Measurements from ENCODE around the gene SERPINE2.

SERPINE2 gene

DNA sequence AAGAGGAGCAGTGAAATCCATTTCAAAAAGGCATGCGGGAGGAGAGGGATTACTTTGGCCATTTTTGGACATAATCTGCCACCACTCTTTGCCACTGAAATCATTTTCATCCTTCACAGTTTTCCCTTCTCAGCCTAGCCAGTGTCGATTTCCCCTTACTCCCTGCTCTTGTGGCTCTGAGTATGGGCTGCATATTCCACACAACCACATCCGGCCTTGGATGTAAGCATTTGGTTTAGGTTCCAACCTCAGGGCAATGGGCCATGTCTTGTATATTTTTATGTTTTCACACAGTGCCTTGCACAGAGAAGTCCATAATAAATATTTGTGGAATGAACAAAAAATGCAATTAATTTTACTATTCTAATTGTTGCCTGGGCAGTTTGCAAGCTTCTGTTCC lies 7.7 kb upstream of the SERPINE2 start:
- DNase-seq (ENCODE audit: low read depth) = no peak

DNA sequence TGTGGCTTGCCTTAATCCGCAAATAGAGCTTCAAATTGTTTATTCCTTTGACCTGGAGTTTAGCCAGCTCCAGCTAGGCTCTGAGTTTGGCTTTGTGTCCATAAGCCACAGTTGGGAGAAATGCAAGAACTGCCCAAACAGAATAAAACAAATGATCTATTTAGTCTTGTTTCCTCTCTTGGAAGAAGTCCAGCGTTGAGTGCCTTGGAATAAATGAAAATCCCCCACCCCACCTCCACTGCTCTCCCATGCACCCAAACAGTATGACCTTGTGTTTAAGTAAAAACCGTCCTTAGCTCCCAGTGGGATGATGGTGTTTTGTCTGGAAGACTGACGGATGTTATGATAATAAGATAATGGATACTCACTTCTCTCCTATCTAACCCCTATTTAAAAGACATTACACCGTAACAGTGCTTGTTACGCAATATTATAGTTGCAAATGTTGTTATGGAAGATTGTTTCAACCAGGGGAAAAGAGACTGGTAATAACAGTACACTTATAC lies 3.2 kb upstream of the SERPINE2 start:
- DNase-seq (ENCODE audit: low read depth) = no peak

DNA sequence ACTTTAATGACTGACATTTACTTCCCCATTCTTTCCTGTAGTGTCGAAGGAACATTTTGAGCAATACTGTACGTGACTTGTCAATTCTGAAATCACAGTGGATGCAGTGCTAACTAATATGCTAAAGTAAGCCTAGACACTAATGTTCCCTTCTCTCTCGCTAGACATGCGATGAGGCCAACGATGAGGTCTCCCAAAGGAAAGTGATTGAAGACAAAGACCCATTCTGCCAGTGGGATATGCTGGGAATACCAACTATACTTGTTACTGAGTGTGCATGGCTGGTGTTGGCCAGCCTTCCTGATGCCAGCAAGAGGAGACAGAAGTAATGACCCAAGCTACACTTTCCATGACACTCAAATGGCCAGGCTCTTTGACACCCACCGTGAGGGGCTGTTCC lies 2.5 kb upstream of the SERPINE2 start:
- no peak for DNase-seq (ENCODE audit: low read depth)

DNA sequence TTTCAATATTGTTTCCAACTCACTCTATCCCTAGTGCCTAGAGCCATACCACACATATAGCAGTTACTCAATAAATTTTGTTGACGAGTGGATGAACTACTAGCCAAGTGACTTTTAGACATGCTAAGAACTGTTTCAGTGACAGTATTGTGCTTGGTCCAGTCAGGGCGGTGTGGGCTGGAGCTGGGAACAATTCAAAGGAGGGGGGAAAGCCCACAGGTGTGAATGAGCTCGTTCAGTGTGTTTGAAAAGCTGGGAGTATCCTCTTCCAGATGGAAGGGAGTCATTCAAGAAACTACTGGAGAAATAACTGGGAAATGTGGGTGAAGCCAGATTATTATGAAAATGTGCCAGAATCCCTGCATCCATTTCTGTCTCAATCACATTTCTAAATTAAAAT lies 1.7 kb upstream of the SERPINE2 start:
- DNase-seq (ENCODE audit: low read depth) = no peak

DNA sequence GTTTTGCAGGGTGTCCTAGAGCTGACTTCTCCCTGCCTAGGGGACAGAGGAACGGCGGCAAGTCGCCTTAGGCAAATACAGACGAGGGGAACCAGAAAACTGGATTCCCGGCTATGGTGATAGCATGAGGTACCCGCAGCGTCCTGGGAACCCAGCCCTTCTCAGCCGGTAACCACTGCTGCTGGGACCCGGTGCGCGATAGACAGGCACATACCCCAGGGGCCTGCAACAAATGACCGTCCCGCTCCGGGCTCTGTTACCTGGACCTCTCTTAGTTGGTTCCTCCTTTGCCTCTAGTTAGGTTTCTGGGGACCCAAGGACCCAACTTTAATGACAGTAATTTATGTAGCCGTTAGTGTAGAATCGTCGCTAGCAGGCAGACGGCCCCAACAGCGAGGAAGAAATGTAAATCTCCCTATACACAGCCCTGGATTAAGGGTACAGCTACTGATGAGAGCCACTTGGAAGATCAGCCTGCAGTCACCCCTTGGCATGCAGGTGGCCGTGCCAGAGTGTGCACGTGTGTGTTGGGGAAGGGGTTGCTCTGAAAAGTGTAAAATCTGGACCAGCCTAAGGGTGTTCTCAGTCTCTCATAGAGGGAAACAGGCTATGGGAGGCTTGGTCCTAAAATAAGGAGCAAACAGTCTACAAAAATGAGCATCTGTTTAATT lies 819 bp upstream of the SERPINE2 start:
- DNase-seq (ENCODE audit: low read depth) = no peak

DNA sequence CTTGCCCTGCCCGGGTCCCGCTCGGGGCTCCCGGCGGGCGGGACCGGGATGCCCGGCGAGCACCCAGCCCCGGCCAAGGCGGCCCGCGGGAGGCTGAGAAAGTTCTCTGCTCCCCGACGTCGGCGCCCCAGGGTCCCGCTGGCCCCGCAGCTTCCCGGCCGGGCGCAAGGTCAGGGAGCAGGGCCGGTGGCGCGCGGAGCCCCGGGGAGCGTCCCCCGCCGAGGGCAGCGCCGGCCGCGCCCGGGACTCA lies 331 bp downstream of the SERPINE2 start:
- DNase-seq (ENCODE audit: low read depth) = no peak

DNA sequence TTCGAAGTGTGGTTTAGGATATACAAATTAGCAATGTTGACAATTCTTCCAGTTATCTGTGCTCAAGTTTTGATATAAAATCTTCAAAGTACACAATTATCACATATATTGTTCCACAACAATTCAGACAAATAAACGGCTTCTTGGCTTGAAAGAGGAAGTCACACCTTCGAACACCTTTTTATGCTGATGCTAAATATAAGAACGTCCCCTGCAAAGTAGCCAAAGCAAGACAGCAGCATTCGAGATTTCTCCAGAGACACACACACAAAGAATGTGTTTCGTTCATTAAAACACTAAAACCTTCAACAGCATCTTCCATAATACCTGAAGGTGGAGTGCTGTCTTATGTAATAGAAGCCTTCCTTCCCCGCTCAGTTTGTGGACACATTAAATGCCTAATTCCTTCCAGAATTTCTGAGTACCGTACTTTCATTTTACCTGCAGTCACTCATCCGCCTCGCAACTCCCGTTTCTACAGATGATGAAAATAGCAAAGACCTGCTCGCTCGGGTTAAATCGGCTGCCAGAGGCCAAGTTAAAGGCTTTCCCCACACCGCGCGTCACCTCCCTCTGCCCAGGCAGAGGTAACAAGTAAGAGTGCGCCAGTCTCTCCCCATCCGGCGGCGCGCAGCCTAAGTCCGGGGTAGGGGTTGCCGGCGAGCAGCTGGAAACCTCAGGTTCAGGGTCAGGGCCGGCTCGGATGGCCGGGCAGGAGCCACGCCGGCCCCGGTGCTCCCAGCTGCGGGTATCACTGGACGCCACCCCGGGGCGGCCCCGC lies 847 bp downstream of the SERPINE2 start:
- DNase-seq (ENCODE audit: low read depth) = peak; percentile 30

DNA sequence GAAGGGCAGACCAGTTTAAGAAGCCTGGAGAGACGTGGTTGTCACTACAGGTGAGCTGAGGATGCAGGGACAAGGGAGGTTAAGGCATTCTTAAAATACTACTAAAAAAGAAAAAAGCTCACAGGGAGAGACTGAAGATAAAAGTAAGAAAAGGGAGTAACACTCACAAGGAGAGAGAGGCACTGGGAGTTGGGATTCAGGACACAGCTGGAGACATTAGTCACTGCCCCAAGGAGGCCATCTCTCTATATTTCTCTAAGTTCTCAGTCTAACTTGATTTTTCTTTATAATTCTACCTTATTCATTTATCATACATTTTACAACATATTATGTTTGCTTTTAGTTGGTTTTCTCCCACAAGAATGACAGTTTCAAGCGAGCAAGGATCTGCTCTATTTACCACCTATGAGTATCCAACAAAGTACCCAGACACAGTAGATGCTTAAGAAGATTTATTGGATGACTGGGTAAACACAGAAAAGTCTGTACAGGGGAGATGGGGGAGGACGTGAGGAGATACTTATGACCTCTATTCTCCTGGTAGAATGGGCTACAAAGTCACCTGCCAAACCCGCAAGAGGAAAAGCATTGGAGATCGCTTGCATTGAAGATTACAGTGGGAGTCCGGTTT lies 2.2 kb downstream of the SERPINE2 start:
- no peak for DNase-seq (ENCODE audit: low read depth)

DNA sequence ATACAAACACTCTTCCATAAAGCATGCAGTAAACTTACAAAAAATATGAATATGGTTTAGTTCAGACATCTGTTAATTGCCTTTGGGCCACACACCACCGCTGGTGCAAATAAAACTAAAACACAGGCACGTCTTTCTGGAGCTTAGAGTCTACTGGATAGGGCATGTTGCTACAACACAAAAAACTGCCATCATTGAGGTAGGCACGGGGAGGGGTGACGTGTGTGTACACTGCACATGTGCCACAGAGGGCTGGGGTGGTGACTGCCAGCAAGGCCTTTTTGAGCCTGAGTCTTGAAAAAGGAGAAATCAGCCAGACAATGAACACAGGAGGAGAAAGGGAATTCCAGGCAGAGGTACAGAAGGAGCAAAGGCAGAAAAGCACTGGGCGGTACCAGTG lies 5.1 kb downstream of the SERPINE2 start:
- no peak for DNase-seq (ENCODE audit: low read depth)

DNA sequence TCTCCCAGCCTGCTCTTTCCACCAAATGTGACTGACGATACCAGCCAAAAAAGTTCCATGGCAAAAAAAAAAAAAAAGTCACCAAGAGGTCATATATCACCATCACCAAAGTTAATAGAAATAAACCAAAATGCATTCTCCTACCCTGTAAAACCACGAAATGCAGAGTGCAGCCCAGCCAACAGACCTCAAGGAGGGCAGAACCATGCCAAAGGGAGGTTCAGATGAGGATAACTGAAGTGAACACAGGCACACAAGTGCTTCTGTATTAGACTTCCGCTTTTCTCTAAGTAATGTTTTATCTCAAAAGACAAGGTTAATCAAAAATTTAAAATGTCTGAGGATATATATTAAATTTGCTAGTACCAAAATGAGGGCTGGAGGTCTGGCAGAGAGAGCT lies 5.5 kb downstream of the SERPINE2 start:
- no peak for DNase-seq (ENCODE audit: low read depth)

DNA sequence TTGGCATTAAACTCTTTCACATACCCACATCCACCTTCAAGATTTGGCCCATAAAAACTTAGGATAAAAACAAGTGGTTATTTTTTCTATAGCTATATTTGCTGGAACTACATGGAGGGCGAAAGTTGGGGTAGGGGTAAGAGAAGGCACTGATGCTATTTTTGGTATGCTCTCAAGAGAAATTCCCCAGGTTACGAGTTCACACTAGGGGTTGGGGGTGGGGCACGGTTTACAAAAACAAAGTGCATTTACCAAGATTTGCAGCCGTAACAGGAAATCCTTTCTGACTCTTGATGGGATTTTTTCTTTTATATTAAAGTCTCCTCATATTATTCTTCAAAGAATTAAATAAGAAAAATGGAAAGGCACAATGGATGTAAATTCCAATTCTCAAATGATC lies 6.8 kb downstream of the SERPINE2 start:
- no peak for DNase-seq (ENCODE audit: low read depth)

DNA sequence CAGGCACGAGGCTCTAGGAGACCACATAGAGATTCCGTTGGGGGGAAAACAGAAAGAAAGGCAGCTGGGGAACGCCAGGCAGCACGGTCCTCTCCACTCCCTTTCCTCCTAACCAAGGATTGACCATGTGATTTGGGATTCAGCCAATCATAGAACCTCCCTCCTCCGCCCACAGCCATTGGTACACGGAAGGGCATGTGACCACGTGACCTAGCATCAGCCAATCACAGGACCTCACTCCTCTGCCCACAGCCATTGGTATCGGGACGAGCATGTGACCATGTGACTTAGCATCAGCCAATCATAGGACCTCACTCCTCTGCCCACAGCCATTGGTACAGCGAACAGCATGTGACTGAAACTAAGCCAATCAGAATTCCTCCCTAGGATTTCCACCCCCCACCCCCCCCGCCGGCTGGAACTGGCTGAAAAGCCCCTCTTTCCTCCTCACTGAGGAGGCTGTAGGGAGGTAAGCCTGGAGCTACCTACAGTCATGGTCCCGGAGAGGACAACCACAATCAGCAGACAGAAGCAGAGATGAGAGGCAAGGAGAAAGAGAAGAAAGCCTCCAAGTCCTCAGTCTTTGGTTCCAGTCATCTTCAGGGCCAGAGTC lies 7.6 kb downstream of the SERPINE2 start:
- DNase-seq (ENCODE audit: low read depth) = no peak

DNA sequence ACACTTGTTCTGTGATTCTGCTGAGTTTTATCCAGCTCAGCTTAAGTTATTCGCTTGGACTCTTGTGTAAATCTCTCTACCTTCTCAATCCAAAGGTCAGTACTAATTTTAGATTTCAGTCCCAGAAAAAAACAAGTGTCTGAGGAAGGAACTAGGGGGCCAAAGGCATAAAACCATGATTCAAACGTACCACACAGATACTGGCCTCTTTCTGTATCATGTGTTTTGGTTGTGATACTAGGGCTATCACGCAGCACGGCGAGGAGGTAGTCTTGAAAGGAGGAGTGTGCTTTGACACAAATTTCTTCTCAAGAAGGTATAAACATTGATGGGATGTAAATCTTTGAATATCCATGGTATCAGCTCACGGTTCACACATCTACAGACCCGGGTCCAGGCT lies 8.3 kb downstream of the SERPINE2 start:
- no peak for DNase-seq (ENCODE audit: low read depth)

DNA sequence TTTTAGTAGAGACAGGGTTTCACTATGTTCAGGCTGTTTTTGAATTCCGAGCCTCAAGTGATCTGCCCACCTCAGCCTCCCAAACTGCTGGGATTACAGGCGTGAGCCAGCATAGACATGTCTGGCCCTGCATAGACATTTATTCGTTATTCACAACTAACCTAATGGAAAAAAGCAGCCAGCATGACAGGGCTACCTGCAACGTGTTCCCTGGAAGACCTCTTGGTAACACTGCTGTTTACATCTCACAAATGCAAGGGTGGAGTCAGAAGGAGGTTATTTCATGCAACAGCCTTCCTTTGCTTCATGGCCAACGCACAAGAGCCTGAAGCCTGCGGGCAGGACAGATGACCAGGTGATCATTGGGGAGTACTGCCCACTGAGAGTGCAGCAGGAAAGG lies 9.2 kb downstream of the SERPINE2 start:
- DNase-seq (ENCODE audit: low read depth) = no peak

DNA sequence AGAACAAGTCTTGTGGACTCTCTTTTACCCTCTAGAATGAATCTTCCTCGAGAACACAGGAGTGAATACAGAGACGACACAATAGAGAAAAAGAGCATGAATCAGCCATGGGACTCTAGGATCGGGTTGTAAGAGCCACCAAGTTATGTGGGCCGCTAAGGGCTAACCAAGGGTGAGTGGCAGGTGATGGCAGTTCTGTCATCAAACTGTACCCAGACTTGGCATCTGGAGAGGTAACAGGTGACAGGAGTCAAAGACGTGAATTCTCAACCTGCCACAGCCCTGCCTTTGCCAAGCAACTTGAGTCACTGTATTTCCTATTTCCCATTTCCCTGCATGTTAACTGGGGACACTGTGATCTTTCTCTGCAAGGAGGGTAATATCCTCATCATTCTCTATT lies 11.2 kb downstream of the SERPINE2 start:
- no peak for DNase-seq (ENCODE audit: low read depth)

DNA sequence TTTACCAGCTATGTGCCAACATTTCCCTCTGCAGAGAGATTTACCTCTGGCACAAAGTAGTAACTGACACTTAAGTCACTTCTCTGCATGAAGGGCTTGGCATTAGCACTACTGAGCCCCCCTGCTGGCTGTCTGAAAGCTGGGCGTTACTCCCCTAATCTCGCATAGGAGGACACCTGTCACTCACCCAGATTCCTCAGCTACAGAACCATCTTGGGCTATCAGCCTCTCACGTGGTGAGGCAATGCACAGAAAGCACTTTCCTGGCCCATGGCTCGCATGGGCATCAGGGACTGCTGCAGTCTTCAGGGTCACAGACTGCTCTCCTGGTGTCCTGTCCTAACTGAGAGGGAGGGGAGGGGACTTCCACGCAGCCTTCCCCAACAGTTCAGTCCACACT lies 12.0 kb downstream of the SERPINE2 start:
- DNase-seq (ENCODE audit: low read depth) = no peak

DNA sequence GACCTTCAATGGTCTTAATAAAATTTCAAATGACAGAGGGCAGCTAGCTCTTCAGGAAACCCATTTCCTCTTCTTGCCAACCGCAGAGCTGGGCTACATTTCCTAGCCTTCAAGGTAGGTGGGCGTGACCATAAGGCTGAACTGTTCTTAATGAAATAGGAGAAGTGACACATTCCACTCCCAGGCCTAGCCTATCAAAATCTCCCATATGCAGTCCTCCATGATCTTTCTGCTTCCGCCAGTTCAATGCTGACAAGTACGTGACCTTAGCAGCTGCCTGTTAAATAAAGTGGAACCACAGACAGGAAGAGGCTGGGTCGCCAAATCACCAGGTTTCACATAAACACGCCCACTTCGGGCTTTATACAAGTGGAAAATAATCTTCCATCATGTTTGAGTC lies 13.2 kb downstream of the SERPINE2 start:
- peak; percentile 20 for DNase-seq (ENCODE audit: low read depth)

DNA sequence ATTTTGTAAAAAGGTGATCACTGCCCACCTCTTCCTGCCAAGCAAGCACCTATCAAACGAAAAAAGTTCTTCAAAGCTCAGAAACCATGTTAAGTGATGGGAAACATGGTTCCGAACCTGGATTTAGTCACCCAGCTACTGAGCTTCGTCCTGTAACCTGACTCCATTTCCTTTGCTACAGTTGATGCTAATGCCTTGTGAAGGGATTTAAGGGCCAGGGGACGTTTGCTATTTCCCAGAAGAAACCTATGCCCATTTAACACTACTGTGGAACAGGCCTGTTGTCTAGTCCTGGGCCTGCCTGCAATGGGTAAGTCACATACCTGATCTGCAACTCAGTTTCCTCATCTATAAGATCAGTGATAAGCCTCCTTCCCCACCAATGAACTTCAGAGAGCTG lies 14.8 kb downstream of the SERPINE2 start:
- no peak for DNase-seq (ENCODE audit: low read depth)

DNA sequence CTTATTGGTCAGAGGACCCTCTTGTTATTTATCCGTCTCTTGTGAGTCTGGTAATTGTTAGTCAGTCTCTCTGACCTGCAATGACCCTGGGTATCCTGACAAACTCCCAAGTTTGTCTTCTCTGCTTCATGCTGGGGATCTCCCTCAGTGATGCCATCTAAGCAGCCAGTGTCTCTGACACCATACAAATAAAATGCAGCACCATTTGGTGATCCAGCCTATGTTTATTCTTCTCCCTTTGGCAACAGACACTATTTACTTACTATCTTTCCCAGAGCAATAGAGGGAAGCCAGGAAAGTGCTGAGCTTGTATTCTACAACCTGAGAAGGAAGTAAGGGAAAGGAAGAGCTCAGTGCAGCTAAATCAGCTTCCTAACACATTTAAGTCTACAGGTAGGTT lies 15.9 kb downstream of the SERPINE2 start:
- no peak for DNase-seq (ENCODE audit: low read depth)

DNA sequence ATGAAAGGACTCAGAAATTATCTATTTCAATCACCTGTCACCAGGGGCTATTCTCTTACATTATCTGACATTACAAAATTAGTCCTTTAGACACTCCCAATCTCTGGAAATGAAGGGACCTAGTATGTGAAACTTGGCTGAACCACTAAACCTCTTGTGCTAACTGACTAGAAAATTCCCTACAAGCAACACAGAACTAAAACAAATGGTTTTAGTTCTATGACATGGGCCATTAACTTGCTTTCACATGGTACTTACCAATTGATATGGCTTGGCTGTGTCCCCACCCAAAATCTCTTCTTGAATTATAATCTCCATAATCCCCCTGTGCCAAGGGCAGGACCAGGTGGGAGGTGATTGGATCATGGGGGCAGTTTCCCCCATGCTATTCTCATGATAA lies 16.6 kb downstream of the SERPINE2 start:
- no peak for DNase-seq (ENCODE audit: low read depth)

DNA sequence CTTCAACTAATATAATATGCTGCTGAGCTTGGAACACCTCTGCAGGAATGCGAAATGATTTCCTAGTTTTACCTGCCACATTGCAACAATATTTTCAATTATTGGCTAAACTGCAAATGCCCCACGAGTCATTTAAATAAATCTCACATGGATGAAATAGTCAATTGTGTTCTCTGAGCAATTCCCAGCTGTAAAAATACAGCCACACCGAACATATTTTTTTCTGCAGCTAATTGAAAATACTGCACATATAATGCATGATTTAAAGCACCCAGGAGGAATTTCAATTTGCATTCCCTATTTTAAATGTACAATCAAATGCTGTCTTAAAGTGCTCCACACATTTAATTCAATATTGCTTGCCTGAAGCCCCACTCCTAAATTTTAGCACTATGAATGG lies 18.6 kb downstream of the SERPINE2 start:
- DNase-seq (ENCODE audit: low read depth) = no peak

DNA sequence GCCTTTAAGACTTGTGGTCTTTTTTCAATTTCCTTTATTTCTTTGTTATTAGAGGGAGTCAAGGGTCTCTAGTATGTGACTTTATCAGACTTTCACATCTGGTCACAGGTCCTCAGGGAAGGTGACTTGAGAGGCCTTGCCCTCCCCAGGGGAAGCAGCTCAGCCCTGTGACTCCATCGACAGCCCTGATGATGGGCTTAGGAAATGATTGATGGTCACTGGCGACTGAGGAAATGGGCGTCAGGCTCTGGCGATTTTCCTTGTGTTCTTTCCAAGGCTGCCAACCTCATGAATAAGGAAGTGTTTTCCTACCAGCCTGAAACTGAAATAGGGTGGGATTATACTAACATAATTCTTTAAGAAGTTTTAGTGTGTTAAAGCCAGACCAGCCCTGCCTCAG lies 21.1 kb downstream of the SERPINE2 start:
- no peak for DNase-seq (ENCODE audit: low read depth)

DNA sequence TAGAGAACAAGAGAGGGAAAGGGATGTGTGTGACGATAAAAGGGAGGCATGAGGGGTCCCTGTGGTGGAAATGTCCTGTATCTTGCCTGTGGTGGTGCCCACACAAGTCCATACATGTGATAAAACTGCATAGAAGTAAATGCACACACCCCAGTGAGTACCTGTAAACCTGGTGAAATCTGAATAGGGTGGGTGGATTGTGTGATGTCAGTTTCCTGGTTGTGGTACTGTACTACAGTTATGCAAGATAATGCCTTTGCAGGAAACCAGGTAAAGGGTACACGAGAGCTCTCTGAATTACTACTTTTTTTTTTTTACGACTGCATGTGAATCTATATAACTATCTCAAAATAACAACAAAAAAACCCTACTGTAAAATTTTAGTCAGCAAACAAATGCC lies 22.1 kb downstream of the SERPINE2 start:
- no peak for DNase-seq (ENCODE audit: low read depth)

All from activated T-cell treated with anti-CD3 and anti-CD28 coated beads for 1 hour (primary cell).